HG02610 (cell line): ENCODE measurements around the gene CASP4.
"Not testable (repeated sequence)": the region's sequence is repeated elsewhere in the genome, so short reads cannot be mapped to it uniquely, and the experiment has no call there.

Experiments used
- ATAC-seq: cut with Tn5 transposase; IDR thresholded peaks from one replicate; pipeline ENCODE4 v1.9.1; 2021; ENCODE audit warnings: mild to moderate bottlenecking, moderate library complexity; ENCODE audit not compliant: unreplicated experiment

The CASP4 gene

DNA sequence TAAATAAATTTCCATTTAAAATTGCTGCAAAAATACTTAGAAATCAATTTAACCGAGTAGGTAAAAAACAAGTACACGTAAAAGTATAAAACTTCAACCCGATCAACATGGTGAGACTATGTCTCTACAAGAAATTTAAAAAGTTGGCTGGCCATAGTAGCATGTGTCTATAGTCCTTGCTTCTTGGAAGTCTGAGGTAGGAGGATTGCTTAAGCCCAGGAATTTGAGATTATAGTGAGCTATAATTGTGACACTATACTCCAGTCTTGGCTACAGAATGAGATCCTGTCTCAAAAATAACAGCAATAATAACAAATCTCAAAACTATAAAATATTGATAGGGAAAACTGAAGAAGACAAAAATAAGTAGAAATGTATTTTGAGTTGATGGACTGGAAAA is 11.1 kb downstream of the CASP4 start:
- no peak for ATAC-seq

DNA sequence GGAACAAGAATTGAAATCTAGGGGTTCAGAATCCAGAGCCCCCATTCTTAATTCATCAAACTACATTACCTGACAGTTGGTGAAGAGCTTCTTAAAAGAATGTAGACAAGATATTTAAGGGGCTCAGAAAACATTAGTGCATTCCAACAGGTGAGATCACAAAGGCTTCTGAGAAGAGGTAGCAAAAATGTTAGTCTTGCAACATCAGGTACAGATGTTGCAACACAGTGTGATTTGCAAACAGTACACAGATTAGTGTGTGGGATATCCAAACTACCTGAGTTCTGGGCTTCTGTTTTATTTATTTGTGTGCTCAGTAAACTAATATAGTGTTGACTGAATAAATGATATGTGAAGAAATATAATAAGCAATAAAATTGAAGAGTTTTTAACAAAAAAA is 11.8 kb downstream of the CASP4 start:
- no peak for ATAC-seq

DNA sequence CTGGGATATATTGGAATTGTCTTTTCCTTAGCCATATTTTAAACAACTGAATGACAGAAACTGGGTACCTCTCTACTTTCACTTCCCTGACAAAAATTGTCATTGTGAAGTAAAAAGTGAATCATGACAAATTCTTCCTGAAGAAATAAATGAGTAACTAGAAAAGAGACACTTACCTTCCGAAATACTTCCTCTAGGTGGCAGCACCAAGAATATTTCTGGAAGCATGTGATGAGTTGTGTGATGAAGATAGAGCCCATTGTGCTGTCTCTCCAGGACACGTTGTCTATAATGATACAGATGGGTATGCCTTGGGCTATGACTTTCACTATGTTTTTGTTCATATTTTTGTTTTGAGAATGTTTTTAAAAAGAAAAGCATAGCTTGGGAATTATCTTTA is 21.5 kb downstream of the CASP4 start:
- ATAC-seq, result peak; percentile 91

DNA sequence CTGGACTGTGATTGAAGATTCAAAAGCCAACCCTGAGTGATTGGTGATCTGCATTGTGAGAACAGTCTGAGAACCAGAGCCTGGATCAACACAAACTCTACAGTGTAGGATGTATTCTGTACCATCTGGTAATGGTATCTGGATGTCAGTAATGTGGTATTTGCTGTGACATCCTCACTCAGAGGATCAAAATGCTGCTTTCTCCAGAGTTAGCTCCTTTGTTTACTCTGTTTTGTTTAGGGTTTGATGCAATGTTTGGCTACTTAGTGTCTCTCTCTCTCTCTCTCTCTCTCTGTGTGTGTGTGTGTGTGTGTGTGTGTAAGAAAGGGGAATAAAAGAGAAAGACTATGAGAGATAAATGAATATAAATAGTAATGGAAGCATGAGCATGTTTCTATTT is 24.3 kb downstream of the CASP4 start:
- no peak for ATAC-seq

DNA sequence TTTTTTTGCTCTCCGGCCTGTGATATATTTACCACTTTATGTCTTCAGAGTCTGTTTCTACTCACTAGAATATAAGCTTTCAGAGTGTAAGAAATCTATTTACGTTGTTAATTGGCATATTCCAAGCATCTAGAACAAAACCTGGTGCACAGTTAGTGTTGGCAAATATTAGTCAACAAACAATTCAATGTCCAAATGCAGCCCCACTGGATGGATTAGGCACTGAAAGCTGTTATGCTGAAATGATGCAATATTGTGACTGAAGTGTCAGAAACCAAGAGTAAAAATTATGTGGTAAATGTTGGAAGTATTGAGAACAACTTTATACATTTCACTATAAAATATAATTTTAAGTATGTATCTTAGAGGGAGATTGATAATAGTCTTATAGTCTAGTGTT is 24.8 kb downstream of the CASP4 start:
- ATAC-seq, result no peak

DNA sequence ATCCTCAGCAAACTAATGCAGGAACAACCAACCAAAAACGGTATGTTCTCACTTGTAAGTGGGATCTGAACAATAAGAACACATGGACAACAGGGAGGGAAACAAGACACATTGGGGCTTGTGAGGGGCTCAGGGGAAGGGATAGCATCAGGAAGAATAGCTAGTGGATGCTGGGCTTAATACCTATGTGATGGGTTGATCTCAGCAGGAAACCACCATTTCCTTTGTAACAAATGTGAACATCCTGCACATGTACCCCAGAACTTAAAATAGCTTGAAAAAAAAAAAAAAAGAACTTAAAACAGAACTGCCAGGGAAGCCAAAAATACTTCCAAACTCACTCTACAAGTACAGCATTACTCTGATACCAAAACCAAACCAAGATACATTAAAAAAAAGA is 33.8 kb downstream of the CASP4 start:
- no peak for ATAC-seq

DNA sequence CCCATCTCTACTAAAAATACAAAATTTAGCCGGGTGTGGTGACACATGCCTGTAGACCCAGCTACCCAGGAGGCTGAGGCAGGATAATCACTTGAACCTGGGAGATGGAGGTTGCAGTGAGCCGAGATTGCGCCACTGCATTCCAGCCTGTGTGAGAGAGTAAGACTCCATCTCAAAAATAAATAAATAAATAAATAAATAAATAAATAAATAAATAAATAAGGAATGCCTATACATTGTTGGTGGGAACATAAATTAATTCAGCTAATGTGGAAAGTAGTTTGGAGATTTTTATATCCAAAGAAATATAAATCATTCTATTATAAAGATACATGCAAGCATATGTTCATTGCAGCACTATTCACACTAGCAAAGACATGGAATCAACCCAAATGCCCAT is 34.3 kb downstream of the CASP4 start:
- ATAC-seq, result not testable (repeated sequence)

DNA sequence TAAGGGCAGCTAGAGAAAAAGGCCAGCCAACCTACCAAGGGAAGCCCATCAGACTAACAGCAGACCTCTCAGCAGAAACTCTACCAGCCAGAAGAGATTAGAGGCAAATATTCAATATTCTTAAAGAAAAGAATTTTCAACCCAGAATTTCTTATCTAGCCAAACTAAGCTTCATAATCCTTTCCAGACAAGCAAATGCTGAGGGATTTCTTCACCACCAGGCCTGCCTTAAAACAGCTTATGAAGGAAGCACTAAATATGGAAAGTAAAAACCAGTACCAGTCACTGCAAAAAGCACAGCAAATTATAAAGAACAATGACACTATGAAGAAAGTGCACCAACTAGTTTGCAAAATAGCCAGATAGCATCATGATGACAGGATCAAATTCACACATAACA is 39.6 kb downstream of the CASP4 start:
- no peak for ATAC-seq

DNA sequence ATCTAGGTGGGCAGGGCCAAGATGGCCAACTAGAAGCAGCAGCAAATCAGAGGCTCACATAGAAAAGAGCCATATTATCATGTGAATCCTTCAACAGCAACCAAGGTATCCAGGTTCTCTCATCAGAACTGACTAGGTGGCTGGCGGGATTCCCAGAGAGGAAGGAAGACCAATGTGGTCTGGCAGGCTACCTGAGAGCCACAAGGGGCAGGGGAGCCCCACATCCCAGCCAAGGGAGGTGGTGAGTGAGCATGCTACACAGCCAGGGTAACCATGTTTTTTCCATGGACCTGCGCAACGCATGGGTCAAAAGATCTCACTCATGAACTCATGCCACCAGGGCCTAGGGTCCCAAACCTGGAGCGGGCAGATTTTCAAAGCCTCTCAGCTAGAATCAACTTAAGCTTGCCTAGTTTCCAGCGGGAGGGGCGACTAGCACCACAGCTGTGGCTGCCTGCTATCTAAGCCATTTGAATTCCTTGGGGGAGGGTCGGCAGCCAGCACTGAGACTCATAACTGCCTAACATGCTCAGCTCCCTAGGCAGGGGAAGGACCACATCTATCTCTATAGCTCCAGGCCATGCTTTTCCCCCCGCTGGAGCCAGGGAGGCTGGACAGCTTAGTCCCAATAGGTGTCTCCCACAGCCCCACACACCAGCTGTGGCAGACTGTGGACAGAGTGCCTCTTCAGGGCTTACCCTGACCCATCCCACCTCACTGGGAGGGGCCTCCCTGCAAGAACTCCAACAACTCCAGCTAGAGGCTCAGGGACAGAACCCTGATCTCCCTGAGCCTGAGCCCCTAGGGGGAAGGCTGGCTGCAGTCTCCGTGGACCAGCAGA is 41.4 kb downstream of the CASP4 start:
- ATAC-seq, result no peak

DNA sequence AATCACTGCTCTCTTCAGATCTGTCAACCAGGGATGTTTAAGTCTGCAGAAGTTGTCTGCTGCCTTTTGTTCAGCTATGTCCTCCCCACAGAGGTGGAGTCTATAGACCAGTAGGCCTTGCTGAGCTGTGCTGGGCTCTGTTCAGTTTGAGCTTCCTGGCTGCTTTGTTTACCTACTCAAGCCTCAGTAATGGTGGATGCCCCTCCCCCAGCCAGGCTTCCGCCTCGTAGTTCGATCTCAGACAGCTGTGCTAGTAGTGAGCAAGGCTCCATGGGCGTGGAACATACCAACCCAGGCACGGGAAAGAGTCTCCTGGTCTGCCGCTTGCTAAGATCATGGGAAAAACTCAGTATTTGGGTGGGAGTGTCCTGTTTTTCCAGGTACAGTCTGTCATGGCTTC is 42.5 kb downstream of the CASP4 start:
- ATAC-seq, result no peak

DNA sequence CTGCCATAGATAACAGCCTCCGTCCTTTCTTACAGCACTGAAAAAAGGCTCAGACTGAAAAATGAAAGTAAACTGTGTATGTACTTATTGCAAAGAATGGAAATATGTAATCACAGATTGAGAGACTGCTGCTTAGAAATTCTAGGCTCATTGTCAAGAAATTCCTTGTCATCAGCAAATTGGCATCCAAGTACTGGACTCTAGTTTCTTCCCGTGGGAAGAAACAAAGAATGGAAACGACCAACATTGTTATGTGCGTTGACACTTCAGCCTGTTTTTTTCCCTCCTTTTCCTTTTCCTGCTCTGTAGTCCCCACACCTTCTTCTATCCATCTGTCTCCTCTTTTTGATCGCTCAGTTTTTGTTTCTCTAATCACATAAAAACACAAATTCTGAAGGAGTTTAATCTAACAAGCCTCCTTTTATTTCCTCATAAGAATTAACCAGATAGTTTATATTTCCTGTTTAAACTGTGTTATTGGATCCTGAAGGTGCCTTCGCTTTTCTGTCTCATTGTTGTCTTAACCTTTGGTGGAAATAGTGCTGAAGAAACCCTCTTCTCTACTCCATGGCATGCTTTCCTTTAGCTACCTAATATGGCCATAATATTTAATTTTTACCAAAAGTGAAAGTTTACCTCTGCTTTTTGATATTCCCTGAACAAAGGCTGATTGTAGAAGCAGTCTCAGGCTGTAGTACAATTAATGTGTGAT is 50.1 kb downstream of the CASP4 start:
- ATAC-seq, result peak; percentile 69

DNA sequence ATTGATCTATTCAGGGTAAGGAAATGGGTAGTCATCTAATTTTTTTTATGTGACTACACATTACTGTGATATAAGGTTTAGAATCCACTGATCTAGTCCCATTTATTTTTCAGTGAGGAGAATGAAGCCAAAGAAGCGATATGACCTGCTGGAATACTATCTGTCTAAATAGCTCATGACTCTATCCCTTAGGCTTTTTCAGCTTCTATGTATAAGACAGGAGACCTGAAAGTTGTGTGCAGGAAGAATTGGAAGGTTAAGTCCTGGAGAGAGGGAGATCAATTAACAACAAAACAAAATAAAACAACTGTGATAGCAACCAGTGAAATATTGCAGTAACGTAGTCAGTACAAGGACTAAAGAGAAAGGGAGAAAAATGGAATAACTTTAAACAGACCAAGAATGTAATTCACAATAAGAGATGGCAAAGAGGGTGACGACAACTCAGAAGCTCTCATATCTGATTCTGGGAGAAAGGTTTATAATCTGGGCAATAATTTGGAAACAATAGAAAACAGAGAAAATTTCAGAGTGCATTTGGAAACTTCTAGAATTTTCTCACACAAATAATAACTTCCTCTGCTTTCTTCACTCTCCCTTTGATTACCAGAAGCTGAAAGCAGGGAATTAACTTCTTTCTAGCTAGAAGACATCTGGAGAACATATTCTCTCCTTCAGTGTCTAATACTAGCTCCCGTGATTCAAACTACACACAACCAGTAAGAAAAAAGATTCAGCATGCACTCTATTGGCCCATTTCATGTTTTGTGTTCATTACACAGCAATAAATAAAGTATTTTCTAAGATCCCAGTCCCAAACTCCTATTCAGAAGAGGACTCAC is 50.9 kb downstream of the CASP4 start:
- peak; percentile 41 for ATAC-seq

DNA sequence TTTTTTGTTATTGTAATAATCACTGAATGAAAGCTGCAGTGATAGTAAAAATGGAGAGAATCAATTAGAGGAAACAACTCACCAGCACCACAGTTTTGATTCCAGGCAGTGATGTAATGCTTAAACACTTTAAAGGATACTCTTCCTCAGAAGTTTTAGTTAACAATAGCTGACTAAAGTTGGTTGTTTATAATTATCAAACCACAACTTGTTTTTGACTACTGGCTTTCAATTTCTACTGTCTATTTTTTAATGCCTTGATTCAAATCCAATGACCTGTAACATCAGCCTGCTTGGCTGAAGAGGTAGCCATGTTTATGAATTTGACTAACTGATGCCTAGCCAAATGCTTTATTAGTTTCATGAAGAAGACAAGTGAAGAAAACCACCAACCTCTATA is 51.9 kb downstream of the CASP4 start:
- ATAC-seq, result no peak

DNA sequence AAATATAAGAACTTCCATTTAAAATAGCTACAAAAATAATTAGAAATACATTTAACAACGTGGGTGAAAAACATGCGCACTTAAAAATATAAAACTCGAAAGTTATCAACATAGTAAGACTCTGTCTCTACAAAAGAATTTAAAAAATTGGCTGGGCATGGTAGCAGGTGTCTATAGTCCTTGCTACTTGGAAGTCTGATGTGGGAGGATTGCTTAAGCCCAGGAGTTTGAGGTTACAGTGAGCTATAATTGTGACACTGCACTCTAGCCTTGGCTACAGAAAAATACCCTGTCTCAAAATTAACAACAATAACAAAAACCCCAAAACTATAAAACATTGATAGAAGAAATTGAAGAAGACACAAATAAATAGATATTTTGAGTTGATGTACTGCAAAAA is 56.3 kb downstream of the CASP4 start:
- no peak for ATAC-seq

DNA sequence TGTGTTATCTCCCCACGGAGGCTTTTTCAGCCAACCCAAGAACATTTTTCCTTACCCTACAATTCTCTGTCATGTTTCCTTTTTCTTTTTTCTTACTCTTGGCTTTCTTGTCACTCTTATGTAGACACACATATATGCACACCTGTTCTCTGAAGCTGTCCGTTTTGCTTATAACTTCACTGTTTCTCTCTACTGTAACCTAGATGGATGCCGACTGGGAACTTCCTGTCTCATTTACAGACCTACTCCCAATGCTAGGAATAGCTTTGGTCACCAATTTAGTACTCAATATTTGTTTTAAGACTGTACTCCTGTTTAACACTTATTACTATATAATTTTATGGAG is 60.2 kb downstream of the CASP4 start:
- ATAC-seq, result peak; percentile 21

DNA sequence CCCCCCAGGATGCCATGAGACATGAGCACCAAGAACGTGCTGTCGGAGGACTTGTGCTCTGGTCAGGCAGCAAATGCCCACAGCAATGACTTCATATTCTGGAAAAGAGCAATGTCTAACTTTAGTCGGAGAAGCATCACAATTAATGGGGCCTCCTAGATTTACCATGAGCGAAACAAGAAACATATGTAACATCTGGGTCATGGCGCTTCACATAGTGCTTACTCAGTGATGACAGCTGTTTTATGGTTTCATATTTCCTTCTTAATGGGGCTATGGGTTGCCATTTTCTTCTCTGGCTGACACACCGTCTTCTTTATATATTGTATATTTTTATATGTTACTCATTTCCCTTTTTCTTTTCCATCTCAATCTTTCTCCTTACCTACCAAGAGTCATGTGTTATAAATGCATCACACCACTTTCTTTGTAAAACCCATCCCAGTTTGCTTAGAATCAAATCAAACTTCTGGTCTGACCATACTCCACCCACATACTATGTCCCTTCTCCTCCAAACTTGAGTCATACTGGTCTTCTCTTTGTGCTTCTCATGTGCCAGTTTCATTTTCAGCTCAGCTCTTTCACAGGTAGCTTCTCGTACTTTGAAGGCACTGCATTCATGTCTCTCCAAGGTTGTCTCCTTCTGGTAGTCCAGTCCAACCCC is 60.7 kb downstream of the CASP4 start:
- ATAC-seq, result peak; percentile 98

DNA sequence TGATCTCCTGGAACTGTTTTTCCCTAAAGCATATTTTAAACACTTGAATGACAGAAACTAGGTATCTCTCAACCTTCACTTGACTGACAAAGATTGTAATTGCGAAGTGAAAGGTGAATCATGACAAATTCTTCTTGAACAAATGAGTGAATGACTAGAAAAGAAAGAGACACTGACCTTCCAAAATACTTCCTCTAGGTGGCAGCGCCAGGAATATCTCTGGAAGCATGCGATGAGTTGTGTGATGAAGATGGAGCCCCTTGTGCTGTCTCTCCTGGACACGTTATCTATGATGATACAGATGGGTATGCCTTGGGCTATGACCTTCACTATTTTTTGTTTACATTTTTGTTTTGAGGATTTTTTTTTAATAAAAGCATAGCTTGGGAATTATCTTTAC is 63.1 kb downstream of the CASP4 start:
- ATAC-seq, result no peak

DNA sequence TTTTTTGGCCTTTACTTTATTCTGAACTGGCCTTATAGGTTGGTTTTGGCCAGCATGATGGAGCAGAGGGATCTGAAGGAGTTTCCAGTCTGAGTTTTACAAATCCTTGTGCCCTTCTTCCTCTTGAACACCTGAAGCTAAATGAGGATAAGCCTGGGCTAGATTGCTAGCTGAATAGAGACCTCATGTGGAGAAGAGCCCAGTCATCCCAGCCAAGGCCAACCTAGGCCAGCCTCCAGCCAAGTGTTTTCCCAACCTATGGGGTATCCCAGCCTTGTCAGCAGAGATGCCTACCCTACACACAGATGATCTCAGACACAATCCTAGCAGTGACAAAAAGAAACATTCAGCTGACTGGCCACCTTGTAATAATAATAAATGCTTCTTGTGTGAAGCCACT is 69.1 kb downstream of the CASP4 start:
- no peak for ATAC-seq

DNA sequence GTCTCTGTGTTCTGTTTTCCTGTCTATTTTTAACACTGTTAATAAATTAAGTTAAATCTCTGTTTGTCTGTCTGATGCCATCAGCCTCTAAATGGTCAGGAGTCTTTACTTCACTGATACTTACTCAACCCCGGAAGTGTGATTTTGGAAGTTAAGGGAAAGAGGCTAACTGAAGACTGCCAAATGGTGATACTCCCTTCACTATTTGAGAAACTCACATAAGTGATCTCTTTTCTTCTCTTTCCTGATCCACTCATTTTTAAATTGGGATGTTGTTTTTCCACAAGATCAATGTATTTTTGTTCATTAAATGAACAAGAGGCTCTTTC is 69.7 kb downstream of the CASP4 start:
- ATAC-seq, result no peak

DNA sequence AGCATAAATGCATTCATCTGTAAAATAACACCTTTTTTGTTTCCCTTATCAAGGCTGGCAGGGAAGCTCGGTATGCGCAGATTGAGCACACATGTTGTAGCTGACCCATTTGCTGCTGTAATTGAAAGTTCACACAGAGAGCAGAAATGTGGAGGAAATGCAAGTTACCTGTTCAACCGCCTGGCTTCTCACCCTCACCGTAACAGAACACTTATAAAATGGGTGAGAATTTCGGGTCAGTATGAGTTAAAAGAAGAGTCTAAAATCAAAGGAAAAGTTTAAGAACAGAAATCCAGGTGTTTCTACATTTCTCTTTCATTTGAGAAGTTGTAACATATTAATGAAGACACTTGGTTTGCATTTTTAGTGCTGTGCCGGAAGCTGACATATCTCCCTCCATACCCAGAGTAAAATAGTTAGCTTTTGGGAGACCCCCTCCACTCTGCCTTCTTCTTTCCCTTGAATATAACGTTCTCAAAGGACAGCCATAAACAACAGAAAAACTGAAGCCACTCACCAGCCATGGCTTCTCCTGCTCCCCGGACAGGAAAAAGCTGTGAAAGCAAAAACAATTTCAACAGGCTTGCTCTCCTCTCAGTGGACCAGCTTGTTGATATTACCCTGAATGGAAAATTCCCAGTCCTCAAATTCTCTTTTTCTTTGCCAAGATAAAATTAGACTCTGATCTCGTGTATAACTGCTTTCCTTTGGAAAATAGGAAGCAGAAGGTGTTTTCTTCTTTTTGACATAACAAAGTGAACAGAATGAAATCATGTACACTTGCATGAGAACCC is 70.3 kb downstream of the CASP4 start, which contains the start of gene CASP12:
CASP12 (minus strand) TSS at position 570 of the 794 bp plus-strand sequence.
- ATAC-seq, result peak; percentile 59
